ENCODE data around the gene PICK1.

DNA sequence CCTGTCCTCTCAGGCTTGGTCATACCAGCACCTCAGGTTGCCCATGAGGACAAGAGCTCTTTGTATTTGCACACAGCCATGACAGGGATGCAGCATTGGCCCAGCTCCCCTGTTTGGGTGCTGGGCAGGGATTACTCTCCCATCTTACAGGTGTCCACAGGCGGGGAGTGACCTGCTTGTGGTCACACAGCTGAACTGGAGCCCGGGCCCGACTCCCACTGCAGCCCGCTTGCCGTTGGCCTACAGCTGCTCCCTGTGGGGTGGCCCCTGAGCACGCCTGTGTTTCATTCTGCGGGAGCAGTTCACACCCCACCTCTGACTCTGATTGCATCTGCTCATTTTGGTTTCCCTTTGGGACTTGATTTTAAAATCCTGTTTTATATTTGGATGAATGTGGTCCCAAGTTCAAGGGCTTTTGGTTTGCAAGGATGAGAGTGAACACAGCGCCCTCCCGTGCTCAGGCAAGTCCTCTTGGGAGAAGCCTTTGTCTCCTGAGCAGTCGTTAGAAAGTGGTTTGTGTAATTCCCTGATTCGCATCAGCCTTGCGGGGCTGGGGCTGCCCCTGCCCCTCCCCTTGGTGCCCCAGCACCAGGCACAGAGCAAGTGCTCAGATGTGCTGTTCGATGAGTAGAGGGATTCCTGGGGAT is 9.3 kb downstream of the PICK1 start:
- TF ChIP-seq CTCF (IDR thresholded peaks at IDR 0.05; ENCODE audit: low read depth, low read length) (peak; percentile 19), MAX (IDR thresholded peaks at IDR 0.05; ENCODE audit: low read depth, low read length) (no peak), MYC (IDR thresholded peaks at IDR 0.05; ENCODE audit: low read depth, low read length) (no peak), POLR2A (IDR thresholded peaks at IDR 0.05; ENCODE audit: extremely low read depth, insufficient read length) (no peak)

All from NB4 (cell line).